Neural cell (in vitro differentiated cells): ENCODE results near the gene ATF1.

Source experiments
- CTCF ChIP-seq: fragments of 450-650 bp; IDR thresholded peaks from 2 replicates; pipeline ENCODE4 v1.5.1; 2014; ENCODE audit warnings: antibody characterized with exemption, mild to moderate bottlenecking, moderate library complexity; ENCODE audit not compliant: poor library complexity, severe bottlenecking
- EZH2 ChIP-seq: fragments of 200-600, 300-800 bp; shearing (Covaris generic), sonication (generic); IDR thresholded peaks from 2 replicates; pipeline ENCODE4 v1.6.1; 2014; ENCODE audit warnings: antibody characterized with exemption, low read length, borderline replicate concordance, mild to moderate bottlenecking; ENCODE audit not compliant: insufficient read depth, poor library complexity, severe bottlenecking
- POLR2AphosphoS5 ChIP-seq: IDR thresholded peaks from 2 replicates; pipeline ENCODE4 v1.6.1; 2012
- RAD21 ChIP-seq: fragments of 450-650 bp; conservative IDR thresholded peaks from 2 replicates; pipeline ENCODE4 v1.6.1; 2014; ENCODE audit warnings: antibody characterized with exemption, mild to moderate bottlenecking, moderate library complexity
- REST ChIP-seq: IDR thresholded peaks from 2 replicates; pipeline ENCODE4 v1.6.1; 2012; ENCODE audit warnings: borderline replicate concordance
- SMC3 ChIP-seq: fragments of 450-650 bp; conservative IDR thresholded peaks from 2 replicates; pipeline ENCODE4 v1.6.1; 2014; ENCODE audit warnings: antibody characterized with exemption, mild to moderate bottlenecking, moderate library complexity; ENCODE audit not compliant: poor library complexity
- TAF1 ChIP-seq: IDR thresholded peaks from 2 replicates; pipeline ENCODE4 v1.6.1; 2012; ENCODE audit warnings: low read depth

GRCh38 chr12:50739611-50740010 is 24.3 kb upstream of the ATF1 start:
- TF ChIP-seq SMC3 (no peak), CTCF (no peak), POLR2AphosphoS5 (no peak), RAD21 (no peak), REST (no peak), TAF1 (no peak), EZH2 (no peak)
